ENCODE data around the gene ANKRD13B. TPM values are rescaled to one million over a fixed set of nuclear protein-coding genes. Genes with fewer than 3 reads are reported as not detected.

The ANKRD13B gene
- total and polyA plus RNA-seq, 2 of the 13 experiments (the other 11 are each of a cell fraction or from before 2014, with no cell fraction given) = 1.7 to 1.8 TPM

DNA sequence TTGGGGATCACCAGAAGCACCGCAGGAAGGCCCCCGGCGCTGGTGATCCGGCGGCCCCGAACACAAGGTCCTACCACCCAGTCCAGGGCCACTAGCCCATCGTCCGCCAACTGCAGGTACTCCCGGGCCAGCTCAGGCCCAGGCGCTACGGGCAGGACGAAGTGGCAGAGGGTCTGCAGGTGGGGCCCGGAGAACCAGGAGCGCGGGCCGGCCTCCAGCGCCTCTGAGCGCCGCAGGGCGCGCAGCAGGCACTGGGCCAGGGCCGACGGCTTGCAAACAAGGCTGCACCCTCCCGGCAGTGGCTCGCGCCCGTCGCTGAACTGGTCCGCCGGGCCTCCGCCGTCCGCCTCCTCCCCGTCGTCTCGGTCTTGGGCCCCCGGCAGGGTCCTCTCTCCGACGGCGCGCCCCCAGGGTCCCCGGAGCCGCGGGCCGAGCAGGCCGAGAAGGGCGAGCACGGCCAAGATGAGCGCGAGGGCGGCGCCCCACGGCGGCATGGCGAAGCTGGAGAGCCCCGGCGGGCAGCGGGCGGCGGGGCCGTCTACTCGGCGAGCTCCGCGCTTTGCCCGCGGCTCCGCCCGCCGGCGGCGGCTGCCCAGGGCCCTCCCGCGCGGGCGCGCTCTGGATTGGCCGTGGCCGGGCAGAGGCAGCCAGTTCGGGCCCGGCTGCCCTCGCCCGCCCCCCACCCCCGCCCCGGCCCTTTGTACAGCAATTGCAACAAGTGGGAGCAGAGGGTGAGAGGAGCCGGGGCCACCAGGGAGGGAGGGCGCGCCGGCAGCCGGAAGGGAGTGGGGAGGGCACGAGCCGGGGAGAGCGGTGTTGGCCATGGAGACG lies 26.2 kb upstream of the ANKRD13B start, which contains the start of gene ABHD15 (continued):
- TF ChIP-seq, protein P1, sequence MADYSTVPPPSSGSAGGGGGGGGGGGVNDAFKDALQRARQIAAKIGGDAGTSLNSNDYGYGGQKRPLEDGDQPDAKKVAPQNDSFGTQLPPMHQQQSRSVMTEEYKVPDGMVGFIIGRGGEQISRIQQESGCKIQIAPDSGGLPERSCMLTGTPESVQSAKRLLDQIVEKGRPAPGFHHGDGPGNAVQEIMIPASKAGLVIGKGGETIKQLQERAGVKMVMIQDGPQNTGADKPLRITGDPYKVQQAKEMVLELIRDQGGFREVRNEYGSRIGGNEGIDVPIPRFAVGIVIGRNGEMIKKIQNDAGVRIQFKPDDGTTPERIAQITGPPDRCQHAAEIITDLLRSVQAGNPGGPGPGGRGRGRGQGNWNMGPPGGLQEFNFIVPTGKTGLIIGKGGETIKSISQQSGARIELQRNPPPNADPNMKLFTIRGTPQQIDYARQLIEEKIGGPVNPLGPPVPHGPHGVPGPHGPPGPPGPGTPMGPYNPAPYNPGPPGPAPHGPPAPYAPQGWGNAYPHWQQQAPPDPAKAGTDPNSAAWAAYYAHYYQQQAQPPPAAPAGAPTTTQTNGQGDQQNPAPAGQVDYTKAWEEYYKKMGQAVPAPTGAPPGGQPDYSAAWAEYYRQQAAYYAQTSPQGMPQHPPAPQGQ (CRISPR knock-in tag; IDR thresholded peaks at IDR 0.05; ENCODE audit: borderline replicate concordance) = no peak
- TF ChIP-seq GFI1 (CRISPR knock-in tag; IDR thresholded peaks at IDR 0.05; ENCODE audit: borderline replicate concordance) = no peak
- TF ChIP-seq ZMYM3 (CRISPR knock-in tag; IDR thresholded peaks at IDR 0.05) = no peak
- TF ChIP-seq DPF2 (CRISPR knock-in tag; IDR thresholded peaks at IDR 0.05; ENCODE audit: borderline replicate concordance, low read depth) = no peak
- no peak for TF ChIP-seq ZNF761 (CRISPR knock-in tag; conservative IDR thresholded peaks at IDR 0.05)
- no peak for TF ChIP-seq AHDC1 (CRISPR knock-in tag; IDR thresholded peaks at IDR 0.05; ENCODE audit: borderline replicate concordance)
- no peak for TF ChIP-seq CCAR2 (optimal IDR thresholded peaks at IDR 0.05; ENCODE audit: low read depth, low read length)
- TF ChIP-seq ZNF891 (CRISPR knock-in tag; IDR thresholded peaks at IDR 0.05) = no peak; the same call in 1 of the 2 replicates
- TF ChIP-seq ZNF430 (CRISPR knock-in tag; IDR thresholded peaks at IDR 0.05) = no peak
- no peak for TF ChIP-seq MAFK (conservative IDR thresholded peaks at IDR 0.05 in 1 of 2, IDR thresholded peaks at IDR 0.05 in 1 of 2; ENCODE audit: low read length in 2 of 2)
- no peak for TF ChIP-seq CREB3 (CRISPR knock-in tag; IDR thresholded peaks at IDR 0.05)
- peak; percentile 25; the same call in 1 of the 2 replicates for TF ChIP-seq MYPOP (CRISPR knock-in tag; IDR thresholded peaks at IDR 0.05)
- TF ChIP-seq JUND (CRISPR knock-in tag; IDR thresholded peaks at IDR 0.05) = no peak
- 0 out of 2 replicates have a peak, but pooled peaks have one; percentile 22 for TF ChIP-seq ZNF629 (CRISPR knock-in tag; conservative IDR thresholded peaks at IDR 0.05)
- TF ChIP-seq NFATC3 (CRISPR knock-in tag; IDR thresholded peaks at IDR 0.05) = no peak
- no peak for TF ChIP-seq ZNF570 (CRISPR knock-in tag; IDR thresholded peaks at IDR 0.05; ENCODE audit: borderline replicate concordance)
- no peak for TF ChIP-seq ZEB1 (IDR thresholded peaks at IDR 0.05; ENCODE audit: insufficient replicate concordance, low read depth)
- no peak; the same call in 1 of the 2 replicates for TF ChIP-seq ZNF546 (CRISPR knock-in tag; conservative IDR thresholded peaks at IDR 0.05)
- 0 out of 2 replicates have a peak, but pooled peaks have one; percentile 15 for TF ChIP-seq SALL2 (CRISPR knock-in tag; IDR thresholded peaks at IDR 0.05)
- no peak for TF ChIP-seq POLR2AphosphoS2 (IDR thresholded peaks at IDR 0.05; ENCODE audit: low read depth, low read length)

Measured in HepG2 (cell line).